H1 (cell line): Measurements from ENCODE around the gene MOB4. TPM values are rescaled to one million over a fixed set of nuclear protein-coding genes. Genes with fewer than 3 reads are reported as not detected.

ENCODE experiments used
- CTCF ChIA-PET: fragments of 300-600 bp; sonication (Branson Sonifier 250); formaldehyde crosslinking; loops from one replicate; lab custom pipeline; 2021; ENCODE audit not compliant: partially characterized antibody; lab: Charles Lee
- POLR2A ChIA-PET: fragments of 300-600 bp; sonication (Branson Sonifier 250); formaldehyde crosslinking; loops from one replicate; lab custom pipeline; 2021; ENCODE audit warnings: inconsistent platforms; ENCODE audit not compliant: partially characterized antibody; lab: Charles Lee
- DNase-seq, 2 experiments: peaks; one replicate each; pipeline versions ENCODE4 v3.0.0 to v3.0.0-alpha.2; 2010 to 2022; ENCODE audit warnings: low spot score in 2 of 2, low read depth in 1 of 2, mixed read lengths in 1 of 2
- FAIRE-seq: peaks from 2 replicates; lab custom pipeline; 2011; peaks lifted over from hg19 to GRCh38; lab: Jason Lieb, UNC
- H2AFZ ChIP-seq: 2 replicates; pipeline ENCODE4 v1.8.1; 2012; ENCODE audit warnings: low read length, inconsistent platforms
- H2AK5ac ChIP-seq: 2 replicates; pipeline ENCODE4 v1.6.1; 2013; ENCODE audit warnings: low read depth, low read length
- H2BK120ac ChIP-seq: replicated peaks from 2 replicates; pipeline ENCODE3; 2013; ENCODE audit warnings: low read depth, low read length, inconsistent platforms
- H2BK12ac ChIP-seq: 2 replicates; pipeline ENCODE4 v1.6.1; 2013; ENCODE audit warnings: low read depth, low read length
- H2BK15ac ChIP-seq: 2 replicates; pipeline ENCODE4 v1.6.1; 2013; ENCODE audit warnings: low read length
- H2BK20ac ChIP-seq: 2 replicates; pipeline ENCODE4 v1.6.1; 2013; ENCODE audit warnings: low read length
- H2BK5ac ChIP-seq: 2 replicates; pipeline ENCODE4 v1.6.1; 2013; ENCODE audit warnings: low read depth, low read length
- H3K14ac ChIP-seq: 2 replicates; pipeline ENCODE4 v1.6.1; 2013; ENCODE audit warnings: inconsistent platforms; ENCODE audit not compliant: insufficient read length
- H3K18ac ChIP-seq: 2 replicates; pipeline ENCODE4 v1.6.1; 2013; ENCODE audit warnings: low read length; ENCODE audit errors: extremely low read depth
- H3K23ac ChIP-seq: 2 replicates; pipeline ENCODE4 v1.6.1; 2013; ENCODE audit warnings: inconsistent platforms; ENCODE audit not compliant: insufficient read length
- H3K23me2 ChIP-seq: 2 replicates; pipeline ENCODE4 v1.6.1; 2013; ENCODE audit warnings: low read depth, low read length
- H3K27ac ChIP-seq: 2 replicates; pipeline ENCODE4 v1.6.1; 2011; ENCODE audit warnings: low read depth, low read length, inconsistent platforms
- H3K27me3 ChIP-seq, 4 experiments: replicated peaks in 1 of 4; 1 replicate in 1 of 4; 2 replicates in 3 of 4; pipeline versions ENCODE4 v1.6.1 to v1.8.1; 2011 to 2013; ENCODE audit warnings: low read length in 3 of 4, mild to moderate bottlenecking in 3 of 4, inconsistent platforms in 2 of 4, mixed read lengths in 2 of 4, moderate library complexity in 1 of 4; ENCODE audit not compliant: control insufficient read depth in 3 of 4, insufficient read depth in 3 of 4; ENCODE audit errors: extremely low read depth in 1 of 4
- H3K36me3 ChIP-seq, 4 experiments: 2 replicates each; pipeline versions ENCODE4 v1.6.1 to v1.8.1; 2011 to 2013; ENCODE audit warnings: mild to moderate bottlenecking in 4 of 4, low read length in 3 of 4, moderate library complexity in 2 of 4, control low read depth in 1 of 4, inconsistent platforms in 1 of 4; ENCODE audit not compliant: insufficient read depth in 4 of 4, control insufficient read depth in 2 of 4
- H3K4ac ChIP-seq: replicated peaks from 2 replicates; pipeline ENCODE3; 2013; ENCODE audit warnings: low read length, low read depth, mixed read lengths, inconsistent platforms; ENCODE audit not compliant: insufficient read length
- H3K4me1 ChIP-seq, 4 experiments: replicated peaks in 1 of 4; 1 replicate in 1 of 4; 2 replicates in 3 of 4; pipeline versions ENCODE4 v1.6.1 to v1.8.1; 2011 to 2013; ENCODE audit warnings: low read length in 3 of 4, inconsistent platforms in 2 of 4, mixed read lengths in 1 of 4; ENCODE audit not compliant: insufficient read depth in 4 of 4, control insufficient read depth in 3 of 4
- H3K4me2 ChIP-seq, 2 experiments: 2 replicates each; pipeline versions ENCODE4 v1.6.1 to v1.8.1; 2011 to 2013; ENCODE audit warnings: low read depth in 2 of 2, low read length in 2 of 2, control low read depth in 1 of 2, inconsistent platforms in 1 of 2, mild to moderate bottlenecking in 1 of 2; ENCODE audit not compliant: insufficient read depth in 1 of 2
- H3K4me3 ChIP-seq, 4 experiments: fragments of 200-600, 300-600 bp in 1 of 4; sonication (generic), shearing (Covaris generic), sonication (Bioruptor Twin) in 1 of 4; 2 replicates each; pipeline versions ENCODE4 v1.5.1 to v1.8.1; 2011 to 2016; ENCODE audit warnings: low read length in 4 of 4, low read depth in 3 of 4, control low read depth in 2 of 4, inconsistent platforms in 2 of 4, mild to moderate bottlenecking in 2 of 4, mixed read lengths in 1 of 4, moderate library complexity in 1 of 4; ENCODE audit not compliant: insufficient read depth in 2 of 4; ENCODE audit errors: extremely low read depth in 1 of 4
- H3K56ac ChIP-seq: replicated peaks from 2 replicates; pipeline ENCODE3; 2013; ENCODE audit warnings: low read depth, mild to moderate bottlenecking, mixed read lengths, low read length, inconsistent platforms; ENCODE audit not compliant: insufficient read length
- H3K79me1 ChIP-seq: 2 replicates; pipeline ENCODE4 v1.6.1; 2013; ENCODE audit warnings: low read depth, low read length, control low read depth
- H3K79me2 ChIP-seq, 2 experiments: 2 replicates each; pipeline versions ENCODE4 v1.6.1 to v1.8.1; 2012 to 2013; ENCODE audit warnings: low read length in 2 of 2, mild to moderate bottlenecking in 2 of 2, inconsistent platforms in 1 of 2; ENCODE audit not compliant: insufficient read depth in 2 of 2, control insufficient read depth in 1 of 2
- H3K9ac ChIP-seq, 4 experiments: replicated peaks in 1 of 4; 1 replicate in 1 of 4; 2 replicates in 3 of 4; pipeline versions ENCODE4 v1.6.1 to v1.8.1; 2011 to 2013; ENCODE audit warnings: low read depth in 3 of 4, low read length in 3 of 4, control low read depth in 2 of 4, mild to moderate bottlenecking in 2 of 4, moderate library complexity in 2 of 4, inconsistent platforms in 1 of 4; ENCODE audit errors: extremely low read depth in 1 of 4
- H3K9me3 ChIP-seq, 2 experiments: 2 replicates each; pipeline versions ENCODE4 v1.6.1 to v1.8.1; 2012 to 2013; ENCODE audit warnings: mild to moderate bottlenecking in 2 of 2, moderate library complexity in 2 of 2, control low read depth in 1 of 2, inconsistent platforms in 1 of 2, low read depth in 1 of 2, low read length in 1 of 2, mixed read lengths in 1 of 2; ENCODE audit not compliant: insufficient read depth in 2 of 2
- H4K20me1 ChIP-seq, 2 experiments: replicated peaks in 1 of 2; 2 replicates each; pipeline versions ENCODE3 to v1.8.1; 2011 to 2013; ENCODE audit warnings: inconsistent platforms in 2 of 2, low read length in 2 of 2, mild to moderate bottlenecking in 1 of 2; ENCODE audit not compliant: insufficient read depth in 2 of 2, control insufficient read depth in 1 of 2
- H4K5ac ChIP-seq: 2 replicates; pipeline ENCODE4 v1.6.1; 2013; ENCODE audit warnings: low read length, low read depth, mixed read lengths, inconsistent platforms; ENCODE audit not compliant: insufficient read length
- H4K8ac ChIP-seq: 2 replicates; pipeline ENCODE4 v1.8.0; 2013; ENCODE audit warnings: mild to moderate bottlenecking, moderate library complexity, low read length, inconsistent platforms; ENCODE audit not compliant: insufficient read depth; ENCODE audit errors: extremely low read depth
- H4K91ac ChIP-seq: replicated peaks from 2 replicates; pipeline ENCODE3; 2013; ENCODE audit warnings: low read length, mixed read lengths, inconsistent platforms; ENCODE audit not compliant: insufficient read length
- CEBPB ChIP-seq: IDR thresholded peaks from 2 replicates; pipeline ENCODE4 v1.6.1; 2012; ENCODE audit warnings: low read depth, low read length
- EGR1 ChIP-seq: IDR thresholded peaks from 2 replicates; pipeline ENCODE4 v1.6.1; 2011; ENCODE audit warnings: low read depth, low read length, borderline replicate concordance
- JUN ChIP-seq: IDR thresholded peaks from 2 replicates; pipeline ENCODE4 v1.6.1; 2011; ENCODE audit warnings: low read depth, mild to moderate bottlenecking, improper control_type of control experiment, low read length
- JUND ChIP-seq: IDR thresholded peaks from 2 replicates; pipeline ENCODE4 v1.6.1; 2011; ENCODE audit warnings: mild to moderate bottlenecking, improper control_type of control experiment, low read length
- KDM5A ChIP-seq: fragments of 200-600 bp; IDR thresholded peaks from 2 replicates; pipeline ENCODE4 v1.7.1; 2012; ENCODE audit warnings: mild to moderate bottlenecking, low read length, inconsistent platforms, mixed read lengths
- NANOG ChIP-seq: IDR thresholded peaks from 2 replicates; pipeline ENCODE4 v1.6.1; 2011; ENCODE audit warnings: low read length, low read depth, mild to moderate bottlenecking, inconsistent platforms; ENCODE audit not compliant: insufficient read depth, poor library complexity, severe bottlenecking
- POLR2A ChIP-seq, 2 experiments: IDR thresholded peaks; 1 replicate in 1 of 2; 2 replicates in 1 of 2; pipeline ENCODE4 v1.6.1; 2011; ENCODE audit warnings: low read depth in 2 of 2, low read length in 2 of 2, mild to moderate bottlenecking in 2 of 2; ENCODE audit errors: control extremely low read depth in 1 of 2
- RAD21 ChIP-seq, 2 experiments: IDR thresholded peaks in 1 of 2; conservative IDR thresholded peaks in 1 of 2; 2 replicates each; pipeline ENCODE4 v1.6.1; 2011; ENCODE audit warnings: low read depth in 2 of 2, low read length in 2 of 2, improper control_type of control experiment in 1 of 2, inconsistent platforms in 1 of 2, mild to moderate bottlenecking in 1 of 2, moderate library complexity in 1 of 2
- SP4 ChIP-seq: IDR thresholded peaks from 2 replicates; pipeline ENCODE4 v1.6.1; 2012; ENCODE audit warnings: low read length, inconsistent platforms
- TEAD4 ChIP-seq: IDR thresholded peaks from 2 replicates; pipeline ENCODE4 v1.6.1; 2012; ENCODE audit warnings: low read depth, low read length, inconsistent platforms, mixed read lengths
- YY1 ChIP-seq: IDR thresholded peaks from 2 replicates; pipeline ENCODE4 v1.6.1; 2011; ENCODE audit warnings: low read depth, mild to moderate bottlenecking, low read length
- WGBS, 2 experiments: shearing (Covaris generic) in 1 of 2; methylation state at CpG; one replicate each; pipeline versions ENCODE4 v1.1.6 to v1.1.7; 2013 to 2015; ENCODE audit warnings: low lambda C conversion rate in 2 of 2, mixed read lengths in 2 of 2, inconsistent platforms in 1 of 2, low coverage in 1 of 2, missing lambda C conversion rate in 1 of 2; ENCODE audit not compliant: insufficient replicate concordance in 2 of 2, insufficient coverage in 1 of 2, insufficient read length in 1 of 2; ENCODE audit errors: extremely low coverage in 1 of 2, missing lambda C conversion rate in 1 of 2; 5-methylcytosine and 5-hydroxymethylcytosine counted together
- polyA plus RNA-seq, 7 experiments: library from polyadenylated mRNA; depleted of rRNA in 3 of 7; stranded (reverse) in 5 of 7; unstranded in 2 of 7; fragments of >200 nt in 5 of 7; fragments of 200-250 nt in 2 of 7; gene quantifications; 1 replicate in 5 of 7; 2 replicates in 1 of 7; 4 replicates in 1 of 7; pipeline versions ENCODE4 v1.2.1 to v1.2.3, GENCODE V29; 2011 to 2013; ENCODE audit warnings: missing spikeins in 2 of 7, mixed read lengths in 2 of 7
- total RNA-seq: library from RNA; stranded (reverse); fragmentation: NEBNext Ultra II Directional; extraction: Animal tissue kit (Norgen Biotek cat#: 25700); gene quantifications from 2 replicates; pipeline ENCODE4 v1.2.1, GENCODE V29; 2021
- TF ChIP-seq, protein P1 (sequence below), 3 experiments: IDR thresholded peaks; 1 replicate in 2 of 3; 2 replicates in 1 of 3; pipeline versions ENCODE4 v1.5.1 to v1.6.1; 2011; ENCODE audit warnings: low read length in 3 of 3, mild to moderate bottlenecking in 3 of 3, inconsistent platforms in 2 of 3, low read depth in 1 of 3, moderate library complexity in 1 of 3; ENCODE audit not compliant: insufficient read depth in 1 of 3; ENCODE audit errors: control extremely low read depth in 1 of 3

Gene MOB4
- total and polyA plus RNA-seq, 2 of the 8 experiments (the other 6 are each of a cell fraction or from before 2014, with no cell fraction given): 51.5 to 54.2 TPM

DNA sequence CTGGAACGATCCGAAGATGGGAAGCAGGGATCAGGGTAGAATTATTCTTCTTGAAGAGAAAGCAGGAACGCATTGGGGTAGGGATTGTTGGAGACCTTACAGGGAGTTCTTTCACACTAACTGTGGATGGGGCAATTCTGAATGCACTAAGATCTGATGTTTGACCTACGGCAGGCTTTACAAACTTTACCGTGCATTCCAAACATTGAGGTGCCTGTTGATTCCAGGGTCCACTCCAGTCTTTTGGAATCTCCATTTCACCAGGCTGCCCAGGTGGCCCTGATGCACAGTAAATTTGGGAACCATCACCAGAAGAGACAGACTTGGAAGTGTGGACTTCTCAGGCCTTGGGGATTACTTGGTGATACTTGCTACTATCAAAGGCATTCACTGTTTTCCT lies 82.6 kb downstream of the MOB4 start:
- POLR2A ChIA-PET: interaction anchor here (1.7 to 3.1 kb wide), 3 partner anchors 10 to 13 kb away, joined by 3 to 12 read pairs (median 12); no protein-coding TSS in a partner anchor
- H3K56ac ChIP-seq: no peak overlapping the region
- H4K20me1 ChIP-seq: no peaks in the 10 kb centered on the region
- H3K9ac ChIP-seq: no peak overlapping the region
- H3K23ac ChIP-seq: no peak overlapping the region
- H2BK20ac ChIP-seq: peak overlapping the region; percentile 29; the same call in 1 of the 2 replicates
- no peaks in the 10 kb centered on the region for H3K27me3 ChIP-seq
- H4K91ac ChIP-seq: no peak overlapping the region
- DNase-seq (no peak), FAIRE-seq (no peak)
- H3K23me2 ChIP-seq: 0 out of 2 replicates have a peak, but pooled peaks cover 2% of the 10 kb centered on the region
- no peak overlapping the region for H4K5ac ChIP-seq
- H3K9me3 ChIP-seq: no peaks in the 10 kb centered on the region
- no peak overlapping the region for H2BK15ac ChIP-seq
- H3K4me2 ChIP-seq: no peak overlapping the region
- no peaks in the 10 kb centered on the region for H3K79me2 ChIP-seq
- H3K4ac ChIP-seq: no peak overlapping the region
- no peak overlapping the region for H3K27ac ChIP-seq
- H2BK12ac ChIP-seq: peak overlapping the region; percentile 28; the same call in 1 of the 2 replicates
- no peak overlapping the region for H3K18ac ChIP-seq
- H3K14ac ChIP-seq: no peak overlapping the region
- H3K4me1 ChIP-seq: peaks cover 0 to 7% (median 5%) of the 10 kb centered on the region in 4 experiments; a peak in 5 of 7 replicates
- no peaks in the 10 kb centered on the region for H3K36me3 ChIP-seq
- H2BK5ac ChIP-seq: no peak overlapping the region
- H3K4me3 ChIP-seq: no peak overlapping the region
- H2AK5ac ChIP-seq: no peak overlapping the region
- no peaks in the 10 kb centered on the region for H3K79me1 ChIP-seq
- no peak overlapping the region for H2AFZ ChIP-seq
- H4K8ac ChIP-seq: no peak overlapping the region
- CTCF ChIA-PET: interaction anchor here (1.0 to 2.2 kb wide), 4 partner anchors 8 to 98 kb away, joined by 4 to 10 read pairs (median 6); partner anchors contain the start of genes HSPD1 and HSPE1
- 95% methylated on average over 5 of the region's 5 CpGs; no CpG with 5 or more reads in 1 of the 2 experiments for WGBS, 2 experiments
- no peak overlapping the region for H2BK120ac ChIP-seq
- TF ChIP-seq TEAD4: no peak
- TF ChIP-seq CEBPB: no peak
- no peak for TF ChIP-seq NANOG
- TF ChIP-seq YY1: no peak
- no peak for TF ChIP-seq EGR1
- no peak for TF ChIP-seq JUN
- TF ChIP-seq SP4: no peak
- no peak for TF ChIP-seq RAD21 (IDR thresholded peaks at IDR 0.05 in 1 of 2, conservative IDR thresholded peaks at IDR 0.05 in 1 of 2; ENCODE audit: low read depth in 2 of 2, low read length in 2 of 2)
- no peak for TF ChIP-seq POLR2A (IDR thresholded peaks at IDR 0.05; ENCODE audit: control extremely low read depth in 1 of 2, low read depth in 2 of 2, low read length in 2 of 2)
- TF ChIP-seq, protein P1, sequence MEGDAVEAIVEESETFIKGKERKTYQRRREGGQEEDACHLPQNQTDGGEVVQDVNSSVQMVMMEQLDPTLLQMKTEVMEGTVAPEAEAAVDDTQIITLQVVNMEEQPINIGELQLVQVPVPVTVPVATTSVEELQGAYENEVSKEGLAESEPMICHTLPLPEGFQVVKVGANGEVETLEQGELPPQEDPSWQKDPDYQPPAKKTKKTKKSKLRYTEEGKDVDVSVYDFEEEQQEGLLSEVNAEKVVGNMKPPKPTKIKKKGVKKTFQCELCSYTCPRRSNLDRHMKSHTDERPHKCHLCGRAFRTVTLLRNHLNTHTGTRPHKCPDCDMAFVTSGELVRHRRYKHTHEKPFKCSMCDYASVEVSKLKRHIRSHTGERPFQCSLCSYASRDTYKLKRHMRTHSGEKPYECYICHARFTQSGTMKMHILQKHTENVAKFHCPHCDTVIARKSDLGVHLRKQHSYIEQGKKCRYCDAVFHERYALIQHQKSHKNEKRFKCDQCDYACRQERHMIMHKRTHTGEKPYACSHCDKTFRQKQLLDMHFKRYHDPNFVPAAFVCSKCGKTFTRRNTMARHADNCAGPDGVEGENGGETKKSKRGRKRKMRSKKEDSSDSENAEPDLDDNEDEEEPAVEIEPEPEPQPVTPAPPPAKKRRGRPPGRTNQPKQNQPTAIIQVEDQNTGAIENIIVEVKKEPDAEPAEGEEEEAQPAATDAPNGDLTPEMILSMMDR (IDR thresholded peaks at IDR 0.05; ENCODE audit: control extremely low read depth in 1 of 3, insufficient read depth in 1 of 3, low read depth in 1 of 3, low read length in 3 of 3): no peak
- TF ChIP-seq KDM5A: no peak
- TF ChIP-seq JUND: no peak
